Stomach smooth muscle (tissue), 2 donors: ENCODE results near the gene PHACTR1.
"Not testable (repeated sequence)": the region's sequence is repeated elsewhere in the genome, so short reads cannot be mapped to it uniquely, and the experiment has no call there.

ENCODE experiments used
- H3K27ac ChIP-seq: one replicate; pipeline ENCODE4 v1.7.0; 2013; ENCODE audit warnings: mild to moderate bottlenecking, low read length, inconsistent platforms
- H3K27me3 ChIP-seq, 2 donors: one replicate each; pipeline ENCODE4 v1.7.0; 2013; ENCODE audit warnings: low read length in 2 of 2; ENCODE audit not compliant: insufficient read depth in 2 of 2, control insufficient read depth in 1 of 2
- H3K36me3 ChIP-seq, 2 donors: one replicate each; pipeline ENCODE4 v1.7.0; 2013; ENCODE audit warnings: low read length in 2 of 2; ENCODE audit not compliant: control insufficient read depth in 2 of 2, insufficient read depth in 2 of 2
- H3K4me1 ChIP-seq: one replicate; pipeline ENCODE4 v1.7.0; 2013; ENCODE audit warnings: low read length; ENCODE audit not compliant: control insufficient read depth, insufficient read depth
- H3K4me3 ChIP-seq, 2 donors: one replicate each; pipeline ENCODE4 v1.7.0; 2013; ENCODE audit warnings: low read length in 2 of 2
- H3K9ac ChIP-seq, 2 donors: one replicate each; pipeline ENCODE4 v1.7.0; 2013; ENCODE audit warnings: low read length in 2 of 2, mild to moderate bottlenecking in 1 of 2
- H3K9me3 ChIP-seq, 2 donors: one replicate each; pipeline ENCODE4 v1.7.0; 2013; ENCODE audit warnings: low read length in 2 of 2; ENCODE audit not compliant: control insufficient read depth in 2 of 2
- donor health status: healthy.
- donor health status: Pancreatic carcinoma.

Gene PHACTR1

DNA sequence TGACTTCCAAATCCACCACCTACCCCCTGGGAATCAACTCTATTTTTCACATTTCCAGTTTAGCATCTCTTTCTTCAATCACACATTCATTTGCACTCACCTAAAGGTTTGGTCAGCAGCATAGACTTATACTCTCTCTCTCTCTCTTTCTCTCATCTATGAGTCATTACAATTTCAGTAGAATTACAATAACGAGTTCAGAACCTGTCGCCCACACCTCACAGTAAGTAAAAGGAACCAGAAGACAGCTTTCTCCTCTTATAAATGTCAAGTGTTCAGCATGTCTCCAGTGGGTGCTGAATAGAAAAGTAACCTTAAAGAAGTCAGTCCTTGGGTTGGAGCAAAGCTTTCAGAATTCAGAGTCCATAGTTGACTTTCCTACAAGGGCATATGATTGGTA lies 1.1 kb upstream of the PHACTR1 start:
- Histone ChIP-seq H3K4me3 (no peak overlapping the region), H3K9ac (no peak overlapping the region), H3K4me1 (no peaks in the 10 kb centered on the region), H3K27ac (no peak overlapping the region), H3K36me3 (no peaks in the 10 kb centered on the region), H3K9me3 (no peaks in the 10 kb centered on the region), H3K27me3 (peaks cover 20 to 21% of the 10 kb centered on the region in 2 donors)

DNA sequence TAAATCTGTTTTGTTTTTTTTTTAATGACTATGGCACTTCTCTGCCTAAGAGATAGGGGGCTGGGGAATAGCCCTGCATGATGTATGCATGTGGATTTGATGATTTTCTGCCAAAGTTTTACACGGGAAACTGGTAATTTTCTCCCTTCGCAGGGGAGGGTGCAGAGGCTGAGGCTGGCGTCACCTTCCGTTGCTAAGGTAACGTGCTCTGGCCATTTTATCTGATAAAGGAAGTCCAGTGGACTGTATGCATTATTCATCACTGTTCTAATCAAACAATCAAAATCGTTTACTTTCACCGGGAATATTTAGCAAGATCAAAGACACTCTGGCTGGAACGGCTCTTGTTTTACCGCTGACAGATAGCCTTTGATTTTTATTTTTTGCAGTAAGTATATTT lies 789 bp downstream of the PHACTR1 start:
- Histone ChIP-seq H3K9ac (no peak overlapping the region), H3K27me3 (peaks cover 20 to 21% of the 10 kb centered on the region in 2 donors), H3K4me3 (no peak overlapping the region), H3K27ac (no peak overlapping the region), H3K36me3 (no peaks in the 10 kb centered on the region), H3K9me3 (no peaks in the 10 kb centered on the region), H3K4me1 (no peaks in the 10 kb centered on the region)

DNA sequence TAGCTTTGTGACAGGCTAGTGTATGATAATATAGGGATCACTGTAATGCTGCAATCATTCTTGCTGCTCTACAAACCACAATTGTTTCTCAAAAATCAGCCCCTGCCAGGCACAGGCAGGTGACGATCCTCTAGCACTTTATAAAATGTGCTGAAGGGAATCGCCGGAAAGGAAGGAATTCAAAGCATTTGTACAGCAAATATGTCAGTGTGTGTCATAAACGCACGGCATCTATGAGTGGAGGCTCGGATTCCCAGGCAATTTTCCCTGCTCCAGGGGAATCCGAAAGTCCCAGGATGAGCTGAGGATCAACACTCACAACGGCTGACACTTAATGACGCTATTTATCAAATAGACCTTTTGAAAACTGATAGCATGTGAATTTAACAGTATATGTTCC lies 1.4 kb downstream of the PHACTR1 start:
- H3K4me3 ChIP-seq, result no peak overlapping the region
- peaks cover 20 to 21% of the 10 kb centered on the region in 2 donors for H3K27me3 ChIP-seq

DNA sequence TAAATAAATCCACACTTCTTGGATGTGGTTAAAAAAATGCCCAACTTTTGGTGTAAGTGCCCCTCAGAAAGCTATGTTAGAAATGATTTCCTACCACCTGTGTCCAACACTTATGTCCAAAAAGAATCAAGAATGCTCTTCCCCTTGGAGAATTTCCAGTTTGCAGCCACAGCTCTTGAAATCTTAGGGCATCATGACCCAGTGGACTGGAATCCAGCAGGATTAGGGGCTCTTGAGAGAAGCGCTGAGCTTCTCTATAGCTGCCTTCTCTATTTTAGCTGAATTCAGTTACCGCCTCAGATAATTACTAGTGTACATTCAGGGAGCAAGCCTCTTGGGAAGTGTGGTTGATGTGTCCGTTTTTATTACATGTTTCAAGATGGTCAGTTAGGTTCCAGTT lies 2.5 kb downstream of the PHACTR1 start:
- Histone ChIP-seq H3K27me3 (peaks cover 20 to 21% of the 10 kb centered on the region in 2 donors), H3K27ac (no peak overlapping the region), H3K4me3 (no peak overlapping the region), H3K9ac (no peak overlapping the region), H3K9me3 (no peaks in the 10 kb centered on the region), H3K36me3 (no peaks in the 10 kb centered on the region), H3K4me1 (no peaks in the 10 kb centered on the region)

More for the DNA sequence above, 1.4 kb downstream of the PHACTR1 start:
- Histone ChIP-seq H3K9me3 (no peaks in the 10 kb centered on the region), H3K9ac (no peak overlapping the region), H3K36me3 (no peaks in the 10 kb centered on the region), H3K27ac (no peak overlapping the region), H3K4me1 (no peaks in the 10 kb centered on the region)

DNA sequence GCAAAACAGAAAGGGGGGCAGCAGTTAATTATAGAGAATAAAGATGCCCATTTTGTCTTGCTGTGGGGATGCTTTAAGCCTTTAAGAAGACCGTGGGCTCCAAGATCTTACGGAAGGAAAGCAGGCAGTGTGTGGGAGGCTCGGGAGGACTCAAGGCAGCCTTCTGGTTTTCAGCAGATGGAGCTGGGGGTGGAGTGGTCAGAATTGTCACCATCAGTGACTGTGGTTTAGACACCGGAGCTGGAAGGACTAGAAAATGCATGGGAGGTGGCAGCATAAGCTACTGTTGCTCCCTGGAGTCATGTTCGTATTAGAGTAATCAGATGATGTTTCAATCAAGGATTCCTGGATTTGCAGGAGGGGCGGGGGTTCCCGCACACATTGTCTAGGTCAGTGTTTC lies 3.7 kb downstream of the PHACTR1 start:
- H3K27me3 ChIP-seq, result peaks cover 20 to 21% of the 10 kb centered on the region in 2 donors
- H3K4me1 ChIP-seq, result no peaks in the 10 kb centered on the region
- no peak overlapping the region for H3K9ac ChIP-seq
- no peak overlapping the region for H3K27ac ChIP-seq
- H3K36me3 ChIP-seq, result no peaks in the 10 kb centered on the region
- H3K9me3 ChIP-seq, result no peaks in the 10 kb centered on the region
- no peak overlapping the region for H3K4me3 ChIP-seq

DNA sequence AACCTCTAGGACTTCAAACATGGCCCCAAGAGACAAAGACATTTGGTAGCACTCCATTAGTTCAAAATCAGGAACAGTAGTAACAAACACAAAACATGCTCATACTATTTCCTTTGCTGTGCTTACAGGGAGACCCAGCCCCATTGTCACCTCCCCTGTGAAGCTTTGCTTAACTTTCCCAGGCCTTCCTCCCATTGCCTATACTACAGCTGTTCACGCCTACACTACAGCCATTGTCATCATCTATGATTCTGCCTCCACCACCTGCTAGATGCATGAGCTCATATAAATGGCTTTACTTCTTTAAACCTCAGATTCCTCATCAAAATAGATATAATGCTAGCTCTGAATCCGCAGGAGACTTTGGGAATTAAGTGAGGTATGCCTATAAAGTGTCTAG lies 8.7 kb downstream of the PHACTR1 start:
- no peaks in the 10 kb centered on the region for H3K9me3 ChIP-seq
- H3K4me1 ChIP-seq, result no peaks in the 10 kb centered on the region
- peaks cover under 1 to 9% of the 10 kb centered on the region in 2 donors for H3K27me3 ChIP-seq
- no peak overlapping the region for H3K4me3 ChIP-seq
- H3K9ac ChIP-seq, result no peak overlapping the region
- no peaks in the 10 kb centered on the region for H3K36me3 ChIP-seq
- H3K27ac ChIP-seq, result no peak overlapping the region

DNA sequence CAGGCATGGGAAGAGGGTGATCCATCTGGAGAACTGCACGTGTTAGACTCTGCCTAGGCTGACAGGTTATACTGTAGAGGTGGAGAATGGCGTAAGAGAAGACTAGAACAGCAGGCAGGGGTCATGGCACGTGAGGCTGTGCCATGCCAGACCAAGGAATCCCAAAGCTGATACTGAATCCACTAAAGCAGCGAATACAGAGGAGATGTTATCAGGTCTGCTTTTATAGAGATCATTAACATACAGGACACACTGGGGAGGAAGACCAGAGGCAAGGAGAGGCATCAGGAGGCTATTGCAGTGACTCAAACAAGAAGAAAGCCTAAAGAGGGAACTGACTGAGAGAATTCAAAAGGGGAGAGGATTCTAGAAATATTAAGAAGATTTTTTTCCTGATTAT lies 12.9 kb downstream of the PHACTR1 start:
- H3K4me1 ChIP-seq, result no peaks in the 10 kb centered on the region
- no peak overlapping the region for H3K9ac ChIP-seq
- no peak overlapping the region for H3K27ac ChIP-seq
- H3K27me3 ChIP-seq, result peaks cover 0 to 9% of the 10 kb centered on the region in 2 donors
- no peaks in the 10 kb centered on the region for H3K36me3 ChIP-seq
- H3K9me3 ChIP-seq, result no peaks in the 10 kb centered on the region
- no peak overlapping the region for H3K4me3 ChIP-seq

DNA sequence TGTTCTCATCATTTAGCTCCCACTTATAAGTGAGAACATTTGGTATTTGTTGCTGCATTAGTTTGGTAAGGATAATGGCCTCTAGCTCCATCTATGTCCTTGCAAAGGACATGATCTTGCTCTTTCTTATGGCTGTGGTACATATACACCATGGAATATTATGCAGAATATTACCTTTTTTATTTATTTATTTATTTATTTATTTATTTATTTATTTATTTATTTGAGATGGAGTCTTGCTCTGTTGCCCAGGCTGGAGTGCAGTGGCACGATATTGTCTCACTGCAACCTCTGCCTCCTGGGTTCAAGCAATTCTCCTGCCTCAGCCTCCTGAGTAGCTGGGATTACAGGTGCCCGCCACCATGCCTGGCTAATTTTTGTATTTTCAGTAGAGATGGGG lies 14.2 kb downstream of the PHACTR1 start:
- not testable (repeated sequence) for H3K9ac ChIP-seq, H3K27ac ChIP-seq, H3K4me1 ChIP-seq, H3K36me3 ChIP-seq, H3K4me3 ChIP-seq, H3K27me3 ChIP-seq, H3K9me3 ChIP-seq

DNA sequence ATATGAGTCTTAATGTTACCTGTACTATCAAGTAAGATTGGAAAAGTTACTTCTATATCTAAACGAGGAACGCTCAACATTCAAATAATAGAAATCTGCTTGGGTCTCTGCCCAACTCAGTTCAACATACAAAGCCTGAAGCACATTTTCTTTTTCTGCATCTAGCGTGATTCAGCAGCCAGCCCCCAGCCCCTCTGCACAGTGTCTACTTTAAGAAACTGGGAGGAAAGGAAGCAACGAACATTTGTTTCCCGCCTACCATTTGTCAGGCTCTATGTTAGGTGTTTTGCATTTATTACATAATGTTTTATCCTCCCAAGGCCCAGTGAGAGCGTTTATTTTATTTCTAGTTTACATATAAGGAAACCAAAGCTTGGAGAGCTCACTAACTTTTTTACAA lies 17.3 kb downstream of the PHACTR1 start:
- Histone ChIP-seq H3K4me3 (no peak overlapping the region), H3K36me3 (no peaks in the 10 kb centered on the region), H3K9me3 (no peaks in the 10 kb centered on the region), H3K27ac (no peak overlapping the region), H3K9ac (no peak overlapping the region), H3K4me1 (no peaks in the 10 kb centered on the region), H3K27me3 (no peaks in the 10 kb centered on the region)

DNA sequence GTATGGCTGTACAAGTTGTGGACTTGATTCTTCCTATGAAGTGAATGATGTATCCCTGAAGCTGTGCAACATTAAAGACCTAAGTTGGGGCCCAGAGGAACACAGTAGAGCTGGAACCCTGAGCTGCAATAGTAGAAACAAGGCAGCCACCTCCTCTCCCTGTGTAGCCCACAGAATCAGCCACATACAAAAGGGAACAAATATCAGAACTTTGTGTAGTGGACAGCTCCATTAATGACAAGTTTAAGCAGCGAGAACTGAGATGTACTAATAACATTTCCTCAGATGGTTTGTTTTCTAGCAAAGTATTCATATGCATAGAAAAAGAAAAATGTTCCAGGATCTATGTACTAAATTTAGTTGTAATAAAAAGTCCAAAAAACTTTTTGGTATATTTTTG lies 19.2 kb downstream of the PHACTR1 start:
- Histone ChIP-seq H3K4me1 (no peaks in the 10 kb centered on the region), H3K27ac (no peak overlapping the region), H3K9ac (no peak overlapping the region), H3K36me3 (no peaks in the 10 kb centered on the region), H3K4me3 (no peak overlapping the region), H3K9me3 (no peaks in the 10 kb centered on the region), H3K27me3 (no peaks in the 10 kb centered on the region)

DNA sequence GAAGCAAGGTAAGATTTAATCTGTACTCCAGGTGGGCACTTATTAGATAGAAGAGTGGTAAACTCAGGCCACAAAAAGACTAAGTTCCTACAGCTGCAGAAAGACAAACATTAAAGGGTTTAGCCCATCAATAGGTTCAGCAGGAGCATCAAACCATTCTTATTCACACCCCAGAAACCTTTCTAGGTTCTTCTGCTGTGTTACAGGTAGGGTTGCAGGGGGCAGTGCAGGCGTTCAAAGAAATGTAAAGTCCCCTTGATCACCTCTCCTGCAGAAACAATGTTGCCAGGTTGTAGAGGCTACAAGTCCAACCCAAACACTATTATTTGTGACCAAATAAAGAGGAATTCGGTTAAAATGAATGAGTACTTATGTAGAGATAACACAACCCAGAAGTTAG lies 31.8 kb downstream of the PHACTR1 start:
- no peak overlapping the region for H3K4me3 ChIP-seq
- H3K4me1 ChIP-seq, result peaks cover 4% of the 10 kb centered on the region
- H3K27me3 ChIP-seq, result peaks cover 16 to 22% of the 10 kb centered on the region in 2 donors
- H3K27ac ChIP-seq, result no peak overlapping the region
- H3K9me3 ChIP-seq, result peaks cover 2% of the 10 kb centered on the region in 2 donors
- no peak overlapping the region for H3K9ac ChIP-seq
- no peaks in the 10 kb centered on the region for H3K36me3 ChIP-seq
